GM12891 (cell line): ENCODE results near the gene LMO3.

Experiments used
- PAX5 ChIP-seq: IDR thresholded peaks from 2 replicates; pipeline ENCODE4 v1.6.1; 2011; ENCODE audit warnings: low read length, moderate library complexity, mild to moderate bottlenecking; ENCODE audit not compliant: insufficient read depth, severe bottlenecking
- POLR2A ChIP-seq: IDR thresholded peaks from 2 replicates; pipeline ENCODE4 v1.6.1; 2011; ENCODE audit warnings: low read depth, low read length, control low read depth
- POLR2AphosphoS5 ChIP-seq: IDR thresholded peaks from 2 replicates; pipeline ENCODE4 v1.6.1; 2011; ENCODE audit warnings: low read depth, low read length, control low read depth
- POU2F2 ChIP-seq: IDR thresholded peaks from 2 replicates; pipeline ENCODE4 v1.6.1; 2011; ENCODE audit warnings: low read depth, mild to moderate bottlenecking, control low read depth, low read length, moderate library complexity
- SPI1 ChIP-seq: IDR thresholded peaks from 2 replicates; pipeline ENCODE4 v1.6.1; 2011; ENCODE audit warnings: low read depth, low read length, control low read depth
- TAF1 ChIP-seq: IDR thresholded peaks from 2 replicates; pipeline ENCODE4 v1.6.1; 2011; ENCODE audit warnings: low read depth, low read length, control low read depth

- TF ChIP-seq TAF1 (no peak), POLR2A (no peak), POLR2AphosphoS5 (no peak), PAX5 (no peak), POU2F2 (no peak), SPI1 (no peak)
These were observed 2.2 kb upstream of the LMO3 start for GRCh38 chr12:16607906-16608775.
